Neural cell (in vitro differentiated cells): ENCODE data around the gene C1orf198. TPM values are rescaled to one million over a fixed set of nuclear protein-coding genes. Genes with fewer than 3 reads are reported as not detected.

Source experiments
- H2AFZ ChIP-seq: fragments of 200-600, 300-800 bp; sonication (generic), shearing (Covaris generic); 2 replicates; pipeline ENCODE4 v1.6.0; 2014; ENCODE audit warnings: low read depth, mild to moderate bottlenecking, antibody characterized with exemption, low read length, moderate library complexity
- H3F3A ChIP-seq: fragments of 200-600 bp; shearing (Covaris generic); 2 replicates; pipeline ENCODE4 v1.6.1; 2016; ENCODE audit warnings: mild to moderate bottlenecking, moderate library complexity, mixed read lengths, antibody characterized with exemption, low read length; ENCODE audit not compliant: insufficient read depth, poor library complexity, severe bottlenecking
- H3K27ac ChIP-seq: fragments of 200-600, 300-800 bp; sonication (generic), shearing (Covaris generic); 2 replicates; pipeline ENCODE4 v1.5.1; 2014; ENCODE audit warnings: mild to moderate bottlenecking, low read length, moderate library complexity
- H3K27me3 ChIP-seq: fragments of 300-800, 200-600 bp; sonication (generic), shearing (Covaris generic); 2 replicates; pipeline ENCODE4 v1.6.0; 2014; ENCODE audit warnings: mild to moderate bottlenecking, low read depth, low read length, moderate library complexity; ENCODE audit not compliant: insufficient read depth
- H3K36me3 ChIP-seq: fragments of 300-800, 200-600 bp; sonication (generic), shearing (Covaris generic); 2 replicates; pipeline ENCODE4 v1.5.1; 2014; ENCODE audit warnings: mild to moderate bottlenecking, antibody characterized with exemption, low read length, moderate library complexity; ENCODE audit not compliant: insufficient read depth
- H3K4me2 ChIP-seq: fragments of 300-800, 200-600 bp; sonication (generic), shearing (Covaris generic); 2 replicates; pipeline ENCODE4 v1.6.0; 2014; ENCODE audit warnings: mild to moderate bottlenecking, low read length
- H3K4me3 ChIP-seq: fragments of 300-800, 200-600 bp; sonication (generic), shearing (Covaris generic); 2 replicates; pipeline ENCODE4 v1.5.1; 2014; ENCODE audit warnings: mild to moderate bottlenecking, low read length, moderate library complexity
- H3K79me2 ChIP-seq: fragments of 200-600 bp; shearing (Covaris generic); replicated peaks from 2 replicates; pipeline ENCODE4 v1.6.0; 2014; ENCODE audit warnings: mild to moderate bottlenecking, low read length, moderate library complexity; ENCODE audit not compliant: insufficient read depth
- H3K9ac ChIP-seq: fragments of 300-800, 200-600 bp; sonication (generic), shearing (Covaris generic); 2 replicates; pipeline ENCODE4 v1.6.1; 2016; ENCODE audit warnings: mild to moderate bottlenecking, low read length, mixed read lengths
- H3K9me2 ChIP-seq: fragments of 200-600 bp; shearing (Covaris generic); 2 replicates; pipeline ENCODE4 v1.6.1; 2016; ENCODE audit warnings: mild to moderate bottlenecking, low read length, mixed read lengths; ENCODE audit not compliant: insufficient read depth
- H3K9me3 ChIP-seq: fragments of 200-600, 300-800 bp; sonication (generic), shearing (Covaris generic); 2 replicates; pipeline ENCODE4 v1.6.1; 2016; ENCODE audit warnings: mild to moderate bottlenecking, mixed run types, low read length, moderate library complexity, mixed read lengths
- H4K20me1 ChIP-seq: fragments of 200-600 bp; shearing (Covaris generic); 2 replicates; pipeline ENCODE4 v1.6.1; 2016; ENCODE audit warnings: mild to moderate bottlenecking, mixed run types; ENCODE audit not compliant: insufficient read depth
- CTCF ChIP-seq: fragments of 450-650 bp; IDR thresholded peaks from 2 replicates; pipeline ENCODE4 v1.5.1; 2014; ENCODE audit warnings: antibody characterized with exemption, mild to moderate bottlenecking, moderate library complexity; ENCODE audit not compliant: poor library complexity, severe bottlenecking
- EP300 ChIP-seq: fragments of 450-650 bp; conservative IDR thresholded peaks from 2 replicates; pipeline ENCODE4 v1.6.1; 2014; ENCODE audit warnings: antibody characterized with exemption, mild to moderate bottlenecking, moderate library complexity; ENCODE audit not compliant: poor library complexity, severe bottlenecking
- EZH2 ChIP-seq: fragments of 200-600, 300-800 bp; shearing (Covaris generic), sonication (generic); IDR thresholded peaks from 2 replicates; pipeline ENCODE4 v1.6.1; 2014; ENCODE audit warnings: antibody characterized with exemption, low read length, borderline replicate concordance, mild to moderate bottlenecking; ENCODE audit not compliant: insufficient read depth, poor library complexity, severe bottlenecking
- MXI1 ChIP-seq: fragments of 450-650 bp; conservative IDR thresholded peaks from 2 replicates; pipeline ENCODE4 v1.6.1; 2014; ENCODE audit warnings: antibody characterized with exemption, mild to moderate bottlenecking; ENCODE audit not compliant: poor library complexity, severe bottlenecking
- POLR2AphosphoS5 ChIP-seq: IDR thresholded peaks from 2 replicates; pipeline ENCODE4 v1.6.1; 2012
- RAD21 ChIP-seq: fragments of 450-650 bp; conservative IDR thresholded peaks from 2 replicates; pipeline ENCODE4 v1.6.1; 2014; ENCODE audit warnings: antibody characterized with exemption, mild to moderate bottlenecking, moderate library complexity
- REST ChIP-seq: IDR thresholded peaks from 2 replicates; pipeline ENCODE4 v1.6.1; 2012; ENCODE audit warnings: borderline replicate concordance
- SMC3 ChIP-seq: fragments of 450-650 bp; conservative IDR thresholded peaks from 2 replicates; pipeline ENCODE4 v1.6.1; 2014; ENCODE audit warnings: antibody characterized with exemption, mild to moderate bottlenecking, moderate library complexity; ENCODE audit not compliant: poor library complexity
- TAF1 ChIP-seq: IDR thresholded peaks from 2 replicates; pipeline ENCODE4 v1.6.1; 2012; ENCODE audit warnings: low read depth
- polyA minus RNA-seq: library from RNA; depleted of rRNA, polyadenylated mRNA; stranded (reverse); fragments of >200 nt; gene quantifications from 2 replicates; pipeline ENCODE4 v1.2.3, GENCODE V29; 2014
- polyA plus RNA-seq: library from polyadenylated mRNA; depleted of rRNA; stranded (reverse); fragments of >200 nt; gene quantifications from 2 replicates; pipeline ENCODE4 v1.2.3, GENCODE V29; 2014

C1orf198 gene
- 16.7 and 18.9 TPM in 2 replicates for polyA plus RNA-seq
- 19.0 and 22.0 TPM in 2 replicates for polyA minus RNA-seq

GRCh38 chr1:230867903-230868735, at the start of gene C1orf198:
TSS of gene C1orf198 (minus strand) at chr1:230868521. CDS start at chr1:230868512, 9 bp downstream.
- peaks cover 27% of the 10 kb centered on the region for H3K79me2 ChIP-seq
- H3K4me3 ChIP-seq: peak within 1 kb of the TSS; percentile 93
- H3K27ac ChIP-seq: peak within 1 kb of the TSS; percentile 28
- no peaks in the 10 kb centered on the region for H3K27me3 ChIP-seq
- H3K36me3 ChIP-seq: no peaks in the 10 kb centered on the region
- peak within 1 kb of the TSS; percentile 83 for H2AFZ ChIP-seq
- no peaks in the 10 kb centered on the region for H3F3A ChIP-seq
- no peaks in the 10 kb centered on the region for H4K20me1 ChIP-seq
- TF ChIP-seq SMC3 (peak; percentile 33), RAD21 (peak; percentile 21), TAF1 (no peak), MXI1 (peak; percentile 51), EZH2 (no peak), CTCF (peak; percentile 25), REST (no peak), EP300 (no peak), POLR2AphosphoS5 (peak; percentile 79)
- no peaks in the 10 kb centered on the region for H3K9me2 ChIP-seq
- H3K9ac ChIP-seq: peak within 1 kb of the TSS; percentile 75
- peak within 1 kb of the TSS; percentile 84 for H3K4me2 ChIP-seq
- H3K9me3 ChIP-seq: no peaks in the 10 kb centered on the region

GRCh38 chr1:230917284-230918135, 49.2 kb upstream of the C1orf198 start:
- H2AFZ ChIP-seq: no peak overlapping the region
- H3K4me3 ChIP-seq: no peak overlapping the region
- TF ChIP-seq EZH2 (no peak), MXI1 (no peak), POLR2AphosphoS5 (no peak), RAD21 (peak; percentile 65), SMC3 (peak; percentile 70), EP300 (no peak), CTCF (peak; percentile 66), TAF1 (no peak), REST (no peak)
- no peak overlapping the region for H3K27ac ChIP-seq
- H3F3A ChIP-seq: no peaks in the 10 kb centered on the region
- H4K20me1 ChIP-seq: no peaks in the 10 kb centered on the region
- no peaks in the 10 kb centered on the region for H3K9me2 ChIP-seq
- no peak overlapping the region for H3K9ac ChIP-seq
- no peaks in the 10 kb centered on the region for H3K9me3 ChIP-seq
- no peaks in the 10 kb centered on the region for H3K27me3 ChIP-seq
- no peaks in the 10 kb centered on the region for H3K36me3 ChIP-seq
- no peaks in the 10 kb centered on the region for H3K79me2 ChIP-seq
- no peak overlapping the region for H3K4me2 ChIP-seq
